SK-MEL-5 (cell line): ENCODE data around the gene SLC25A28. TPM values are rescaled to one million over a fixed set of nuclear protein-coding genes. Genes with fewer than 3 reads are reported as not detected.

Experiments
- small RNA-seq, 2 experiments: library from RNA; depleted of rRNA; stranded (forward); fragments of <200 nt; gene quantifications; one replicate each; pipeline ENCODE3, GENCODE V24; 2014
- total RNA-seq: library from RNA; depleted of rRNA; stranded (reverse); fragments of >200 nt; shearing (Covaris generic); gene quantifications from 2 replicates; pipeline ENCODE4 v1.2.3, GENCODE V29; 2014; rRNA removed

SLC25A28 gene
- total RNA-seq, 1 experiment from 2014 or later: 14.6 TPM

Small RNA genes within 50 kb of the gene (small RNA-seq; reads per million reads assigned to genes)
- 0 reads per million in 2 experiments for gene AL133353.1

Other genes starting within 250 kb of the SLC25A28 start
- gene GOT1, start 189.8 kb downstream of the SLC25A28 start, total RNA-seq: 32.4 and 37.0 TPM in 2 replicates
- gene NKX2-3, start 87.5 kb downstream of the SLC25A28 start, total RNA-seq: 0.19 and 0.24 TPM in 2 replicates
- gene ENTPD7, start 39.1 kb upstream of the SLC25A28 start, total RNA-seq: 19.4 and 21.5 TPM in 2 replicates
- 36.1 and 38.0 TPM in 2 replicates for gene COX15, start 111.7 kb upstream of the SLC25A28 start, total RNA-seq
- 8.5 and 10.9 TPM in 2 replicates for gene CUTC, start 111.8 kb upstream of the SLC25A28 start, total RNA-seq
- 99.4 and 113 TPM in 2 replicates for gene ABCC2, start 162.2 kb upstream of the SLC25A28 start, total RNA-seq